Epithelial cell of prostate (primary cell): Measurements from ENCODE around the gene QRICH2.

Source experiments
- DNase-seq: peaks from one replicate; pipeline ENCODE4 v3.0.0-alpha.2; 2011; ENCODE audit warnings: low read depth, low spot score
- H3K27ac ChIP-seq: fragments of 450-650 bp; 2 replicates; pipeline ENCODE4 v1.5.1; 2017; ENCODE audit warnings: mild to moderate bottlenecking

QRICH2 gene

GRCh38 chr17:76280650-76281049 is 27.4 kb downstream of the QRICH2 start:
- no peak for DNase-seq
- H3K27ac ChIP-seq, result no peak overlapping the region

- no peak overlapping the region for H3K27ac ChIP-seq
- no peak for DNase-seq
Observed at GRCh38 chr17:76279742-76280287, 28.3 kb downstream of the QRICH2 start.

- no peak overlapping the region for H3K27ac ChIP-seq
- DNase-seq, result no peak
Observed at GRCh38 chr17:76278952-76279741, 28.9 kb downstream of the QRICH2 start.

GRCh38 chr17:76278268-76278908 is 29.7 kb downstream of the QRICH2 start:
- no peak overlapping the region for H3K27ac ChIP-seq
- DNase-seq, result no peak

GRCh38 chr17:76277300-76278267 is 30.5 kb downstream of the QRICH2 start:
- DNase-seq, result no peak
- no peak overlapping the region for H3K27ac ChIP-seq

- H3K27ac ChIP-seq, result no peak overlapping the region
- no peak for DNase-seq
Observed at GRCh38 chr17:76276461-76277299, 31.4 kb downstream of the QRICH2 start.

- no peak overlapping the region for H3K27ac ChIP-seq
- no peak for DNase-seq
Observed at GRCh38 chr17:76276069-76276431, 32.0 kb downstream of the QRICH2 start.

- DNase-seq, result no peak
- H3K27ac ChIP-seq, result no peak overlapping the region
Observed at GRCh38 chr17:76275382-76276068, 32.6 kb downstream of the QRICH2 start.

- no peak overlapping the region for H3K27ac ChIP-seq
- no peak for DNase-seq
Observed at GRCh38 chr17:76274112-76274956, 33.7 kb downstream of the QRICH2 start.

GRCh38 chr17:76273445-76274111 is 34.5 kb downstream of the QRICH2 start:
- no peak overlapping the region for H3K27ac ChIP-seq

GRCh38 chr17:76272541-76273444 is 35.3 kb downstream of the QRICH2 start:
- H3K27ac ChIP-seq, result no peak overlapping the region
- DNase-seq, result no peak

More at GRCh38 chr17:76273445-76274111, 34.5 kb downstream of the QRICH2 start:
- no peak for DNase-seq

- DNase-seq, result no peak
- H3K27ac ChIP-seq, result no peak overlapping the region
Observed at GRCh38 chr17:76271669-76272540, 36.2 kb downstream of the QRICH2 start.

GRCh38 chr17:76270770-76271668 is 37.1 kb downstream of the QRICH2 start:
- no peak for DNase-seq
- no peak overlapping the region for H3K27ac ChIP-seq

- DNase-seq, result no peak
- no peak overlapping the region for H3K27ac ChIP-seq
Observed at GRCh38 chr17:76270127-76270592, 37.9 kb downstream of the QRICH2 start.
